ENCODE results near the gene NUP210L.
A peak's percentile ranks its signal among the peaks of the same experiment; 100 is the strongest.

Gene NUP210L

DNA sequence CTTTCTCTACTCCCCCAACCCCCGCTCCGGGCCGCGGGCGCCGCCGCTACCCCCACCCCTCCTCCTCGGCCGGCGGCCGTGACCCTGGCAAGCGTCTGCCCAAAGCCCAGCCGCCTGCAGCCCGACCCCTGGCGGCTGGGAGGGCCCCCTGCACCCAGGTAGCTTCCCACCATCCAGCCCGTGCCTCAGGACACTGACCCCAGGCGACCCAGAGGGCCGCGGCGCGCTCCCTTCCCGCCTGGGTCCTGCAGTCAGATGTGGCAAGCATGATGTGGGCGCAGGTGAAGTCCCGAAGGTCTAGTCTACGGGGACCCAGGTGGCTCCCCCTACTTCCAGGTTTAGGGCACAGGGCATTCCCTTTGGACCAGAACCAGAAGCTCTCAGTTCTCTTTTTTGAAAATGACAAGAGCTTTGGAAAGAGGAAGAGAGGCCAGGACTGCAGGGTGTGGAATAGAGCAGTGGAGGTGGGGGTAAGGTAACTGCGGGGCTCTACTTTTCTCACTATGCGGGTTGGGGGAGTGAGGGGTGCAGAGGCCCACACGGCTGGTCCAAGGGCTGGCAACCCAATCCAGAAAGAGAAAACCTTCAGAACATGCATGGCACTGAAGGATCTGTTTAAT lies 208.1 kb downstream of the NUP210L start, which contains the start of gene DENND4B (continued):
- TF ChIP-seq ZNF239 (tag by site-specific recombination; IDR thresholded peaks at IDR 0.05) (no peak), RBAK (tag by site-specific recombination; IDR thresholded peaks at IDR 0.05) (no peak), ZBTB7A (tag by site-specific recombination; IDR thresholded peaks at IDR 0.05; ENCODE audit: low read depth) (no peak), ZNF350 (tag by site-specific recombination; IDR thresholded peaks at IDR 0.05) (no peak), KLF9 (tag by site-specific recombination; IDR thresholded peaks at IDR 0.05; ENCODE audit: low read depth) (no peak), ZNF146 (tag by site-specific recombination; IDR thresholded peaks at IDR 0.05) (no peak), TCF7L2 (IDR thresholded peaks at IDR 0.05; ENCODE audit: borderline replicate concordance, low read depth, low read length) (no peak), ZBTB44 (tag by site-specific recombination; IDR thresholded peaks at IDR 0.05) (no peak), ZBTB6 (tag by site-specific recombination; IDR thresholded peaks at IDR 0.05) (no peak), ZNF623 (tag by site-specific recombination; IDR thresholded peaks at IDR 0.05) (no peak), ZNF341 (tag by site-specific recombination; IDR thresholded peaks at IDR 0.05; ENCODE audit: low read depth) (no peak), YY2 (tag by site-specific recombination; IDR thresholded peaks at IDR 0.05) (no peak), ZNF16 (tag by site-specific recombination; IDR thresholded peaks at IDR 0.05; ENCODE audit: low read depth) (no peak), KLF7 (tag by site-specific recombination; IDR thresholded peaks at IDR 0.05; ENCODE audit: borderline replicate concordance) (no peak), ZNF302 (tag by site-specific recombination; IDR thresholded peaks at IDR 0.05; ENCODE audit: low read depth) (no peak), PBX3 (CRISPR knock-in tag; IDR thresholded peaks at IDR 0.05) (no peak), FEZF1 (tag by site-specific recombination; IDR thresholded peaks at IDR 0.05) (no peak), ZNF2 (tag by site-specific recombination; IDR thresholded peaks at IDR 0.05) (no peak), SETDB1 (IDR thresholded peaks at IDR 0.05; ENCODE audit: insufficient read length, low read length) (no peak), REPIN1 (tag by site-specific recombination; IDR thresholded peaks at IDR 0.05; ENCODE audit: low read depth) (no peak), ZNF112 (tag by site-specific recombination; IDR thresholded peaks at IDR 0.05) (no peak), ZNF76 (tag by site-specific recombination; IDR thresholded peaks at IDR 0.05; ENCODE audit: borderline replicate concordance, low read depth) (peak; percentile 56), GLI2 (tag by site-specific recombination; IDR thresholded peaks at IDR 0.05; ENCODE audit: borderline replicate concordance, low read depth) (no peak), ZBTB11 (tag by site-specific recombination; conservative IDR thresholded peaks at IDR 0.05; ENCODE audit: low read depth) (no peak)
- TF ChIP-seq, protein P1, sequence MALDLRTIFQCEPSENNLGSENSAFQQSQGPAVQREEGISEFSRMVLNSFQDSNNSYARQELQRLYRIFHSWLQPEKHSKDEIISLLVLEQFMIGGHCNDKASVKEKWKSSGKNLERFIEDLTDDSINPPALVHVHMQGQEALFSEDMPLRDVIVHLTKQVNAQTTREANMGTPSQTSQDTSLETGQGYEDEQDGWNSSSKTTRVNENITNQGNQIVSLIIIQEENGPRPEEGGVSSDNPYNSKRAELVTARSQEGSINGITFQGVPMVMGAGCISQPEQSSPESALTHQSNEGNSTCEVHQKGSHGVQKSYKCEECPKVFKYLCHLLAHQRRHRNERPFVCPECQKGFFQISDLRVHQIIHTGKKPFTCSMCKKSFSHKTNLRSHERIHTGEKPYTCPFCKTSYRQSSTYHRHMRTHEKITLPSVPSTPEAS (tag by site-specific recombination; IDR thresholded peaks at IDR 0.05), result no peak; the same call in 1 of the 2 replicates
- TF ChIP-seq, protein P2, sequence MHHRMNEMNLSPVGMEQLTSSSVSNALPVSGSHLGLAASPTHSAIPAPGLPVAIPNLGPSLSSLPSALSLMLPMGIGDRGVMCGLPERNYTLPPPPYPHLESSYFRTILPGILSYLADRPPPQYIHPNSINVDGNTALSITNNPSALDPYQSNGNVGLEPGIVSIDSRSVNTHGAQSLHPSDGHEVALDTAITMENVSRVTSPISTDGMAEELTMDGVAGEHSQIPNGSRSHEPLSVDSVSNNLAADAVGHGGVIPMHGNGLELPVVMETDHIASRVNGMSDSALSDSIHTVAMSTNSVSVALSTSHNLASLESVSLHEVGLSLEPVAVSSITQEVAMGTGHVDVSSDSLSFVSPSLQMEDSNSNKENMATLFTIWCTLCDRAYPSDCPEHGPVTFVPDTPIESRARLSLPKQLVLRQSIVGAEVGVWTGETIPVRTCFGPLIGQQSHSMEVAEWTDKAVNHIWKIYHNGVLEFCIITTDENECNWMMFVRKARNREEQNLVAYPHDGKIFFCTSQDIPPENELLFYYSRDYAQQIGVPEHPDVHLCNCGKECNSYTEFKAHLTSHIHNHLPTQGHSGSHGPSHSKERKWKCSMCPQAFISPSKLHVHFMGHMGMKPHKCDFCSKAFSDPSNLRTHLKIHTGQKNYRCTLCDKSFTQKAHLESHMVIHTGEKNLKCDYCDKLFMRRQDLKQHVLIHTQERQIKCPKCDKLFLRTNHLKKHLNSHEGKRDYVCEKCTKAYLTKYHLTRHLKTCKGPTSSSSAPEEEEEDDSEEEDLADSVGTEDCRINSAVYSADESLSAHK (tag by site-specific recombination; IDR thresholded peaks at IDR 0.05), result no peak
